HG03135 (cell line): ENCODE measurements around the gene EXOC2.
"Not testable (repeated sequence)": the region's sequence is repeated elsewhere in the genome, so short reads cannot be mapped to it uniquely, and the experiment has no call there.

ENCODE experiments used
- ATAC-seq: cut with Tn5 transposase; IDR thresholded peaks from one replicate; pipeline ENCODE4 v1.9.1; 2021; ENCODE audit warnings: mild to moderate bottlenecking, moderate library complexity; ENCODE audit not compliant: unreplicated experiment

Gene EXOC2

GRCh38 chr6:683742-684440 lies 9.0 kb downstream of the EXOC2 start:
- ATAC-seq = no peak

DNA sequence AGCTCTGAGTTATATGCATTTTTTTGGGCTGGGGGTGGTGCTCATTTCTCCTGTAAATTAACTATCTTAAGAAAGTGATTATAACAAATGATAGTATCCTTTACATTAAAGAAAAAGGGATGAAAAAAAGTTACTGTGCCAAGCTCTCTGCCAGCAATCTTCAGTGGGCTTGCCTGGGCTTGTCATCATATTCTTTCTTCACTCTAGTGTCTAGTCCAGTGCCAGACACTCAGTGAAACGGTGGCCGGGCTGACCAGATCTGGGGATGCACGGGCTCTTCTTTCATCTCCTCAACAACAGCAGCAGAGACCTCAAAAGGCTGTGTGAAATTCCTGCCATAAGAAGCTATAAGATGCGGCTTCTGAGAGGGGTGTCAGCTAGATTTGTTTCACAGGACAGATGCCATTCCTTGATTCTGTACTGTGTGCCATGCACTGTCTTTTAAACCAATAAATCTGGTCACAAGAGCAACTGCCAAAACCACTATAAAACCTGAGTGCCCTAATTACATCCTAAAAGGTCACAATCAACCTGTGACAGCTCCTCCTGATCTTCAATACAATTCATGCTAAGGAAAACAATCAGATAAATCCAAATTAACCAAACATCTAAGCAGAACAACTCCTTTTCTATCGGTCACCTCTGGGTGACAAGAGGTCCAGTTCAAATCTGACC lies 12.1 kb downstream of the EXOC2 start:
- ATAC-seq = no peak

DNA sequence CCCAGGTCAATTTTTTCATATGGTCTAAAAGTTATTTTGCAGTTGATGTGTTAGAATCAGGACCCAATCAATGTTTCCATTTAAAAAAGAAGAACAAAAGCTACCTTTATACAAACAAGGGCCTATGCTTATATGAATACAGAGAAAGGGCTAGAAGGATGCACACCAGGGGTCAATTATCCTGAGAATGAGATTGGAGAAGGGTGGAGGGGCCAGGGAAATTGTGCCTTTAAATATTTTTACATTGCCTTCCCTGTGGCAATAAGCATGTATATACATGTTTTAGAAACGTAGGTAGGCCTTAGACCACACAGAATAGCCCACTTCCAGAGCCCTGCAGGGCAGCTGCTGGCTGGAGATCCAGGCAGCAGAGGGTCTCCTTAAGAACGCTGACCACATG lies 12.7 kb downstream of the EXOC2 start:
- ATAC-seq = no peak

- no peak for ATAC-seq
These were observed 13.7 kb downstream of the EXOC2 start for GRCh38 chr6:679282-679681.

DNA sequence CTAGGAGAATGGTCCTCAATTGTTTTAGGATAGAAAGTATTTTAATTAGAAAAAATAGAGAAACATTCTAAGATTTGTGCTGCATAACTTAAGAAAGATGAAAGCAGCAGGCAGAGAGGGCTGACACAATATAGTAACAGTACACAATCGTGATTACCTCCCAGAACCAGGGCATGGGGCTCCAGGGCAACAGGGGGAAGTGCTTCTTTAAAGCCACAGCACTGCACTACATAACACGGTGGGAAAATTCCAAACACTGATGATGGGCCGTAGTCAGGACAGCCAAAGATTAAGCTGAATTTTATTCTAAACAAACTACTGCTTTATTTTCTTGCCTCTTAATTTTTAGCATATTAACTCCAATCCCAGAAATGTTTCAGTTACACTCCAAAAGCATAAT lies 14.4 kb downstream of the EXOC2 start:
- no peak for ATAC-seq

GRCh38 chr6:677919-678318 lies 15.0 kb downstream of the EXOC2 start:
- no peak for ATAC-seq

GRCh38 chr6:674956-675355 lies 18.0 kb downstream of the EXOC2 start:
- no peak for ATAC-seq

GRCh38 chr6:674406-674805 lies 18.5 kb downstream of the EXOC2 start:
- no peak for ATAC-seq

DNA sequence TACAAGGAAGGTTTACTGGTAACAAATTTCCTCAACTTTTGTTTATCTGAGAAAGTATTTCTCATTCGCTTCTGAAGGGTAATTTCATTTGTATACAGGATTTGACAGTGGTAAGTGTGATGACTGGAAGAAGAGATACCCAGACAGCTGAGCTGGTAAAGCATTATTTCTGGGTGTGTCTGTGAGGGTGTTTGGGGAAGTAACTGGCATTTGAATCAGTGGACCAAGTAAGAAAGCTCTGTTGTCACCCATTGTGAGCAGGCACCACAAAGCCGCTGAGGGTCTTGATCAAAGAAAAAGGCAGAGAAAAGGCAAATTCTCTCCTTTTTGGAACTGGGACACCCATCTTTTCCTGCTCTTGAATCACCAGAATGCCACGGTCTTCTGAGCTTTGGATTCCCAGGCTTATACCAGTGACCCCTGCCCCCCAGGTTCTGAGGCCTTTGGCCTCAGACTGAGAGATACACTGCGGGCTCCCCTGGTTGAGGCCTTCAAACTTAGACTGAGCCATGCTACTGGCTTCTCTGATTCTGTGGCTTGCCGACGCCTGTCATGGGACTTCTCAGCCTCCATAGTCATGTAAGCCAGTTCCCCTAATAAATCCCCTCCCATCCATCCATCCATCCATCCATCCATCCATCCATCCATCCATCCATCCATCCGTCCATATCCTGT lies 25.5 kb downstream of the EXOC2 start:
- ATAC-seq = no peak

DNA sequence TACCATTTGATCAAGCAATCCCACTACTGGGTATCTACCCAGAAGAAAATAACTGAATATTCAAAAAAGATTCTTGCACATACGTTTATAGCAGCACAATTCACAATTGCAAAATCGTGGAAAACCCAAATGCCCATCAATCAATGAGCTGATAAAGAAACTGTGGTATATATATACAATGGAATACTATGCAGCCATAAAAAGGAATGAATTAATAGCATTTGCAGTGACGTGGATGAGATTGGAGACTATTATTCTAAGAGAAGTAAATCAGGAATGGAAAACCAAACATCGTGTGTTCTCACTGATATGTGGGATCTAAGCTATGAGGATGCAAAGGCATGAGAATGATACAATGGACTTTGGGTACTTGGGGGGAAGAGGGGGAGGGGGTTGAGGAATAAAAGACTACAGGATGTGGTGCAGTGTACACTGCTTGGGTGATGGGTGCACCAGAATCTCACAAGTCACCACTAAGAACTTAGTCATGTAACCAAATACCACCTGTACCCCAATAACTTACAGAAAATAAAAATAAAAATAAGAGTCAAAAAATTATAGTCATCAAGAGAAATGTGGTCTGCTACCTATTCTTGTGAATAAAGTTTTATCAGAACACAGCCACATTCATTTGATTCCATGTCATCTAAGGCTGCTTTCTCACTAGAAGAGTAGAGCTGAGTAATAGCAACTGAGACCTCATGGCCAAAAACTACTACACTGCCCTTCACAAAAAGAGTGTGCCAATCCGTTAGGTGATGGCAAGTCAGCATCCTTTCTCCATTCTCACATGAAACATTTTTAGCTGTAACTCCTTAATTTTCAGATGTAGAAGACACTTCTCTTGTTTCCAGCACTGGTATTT lies 27.3 kb downstream of the EXOC2 start:
- ATAC-seq = no peak

- not testable (repeated sequence) for ATAC-seq
These were observed 29.2 kb downstream of the EXOC2 start for GRCh38 chr6:663788-664187.

GRCh38 chr6:659716-660581 lies 33.0 kb downstream of the EXOC2 start:
- ATAC-seq = no peak

DNA sequence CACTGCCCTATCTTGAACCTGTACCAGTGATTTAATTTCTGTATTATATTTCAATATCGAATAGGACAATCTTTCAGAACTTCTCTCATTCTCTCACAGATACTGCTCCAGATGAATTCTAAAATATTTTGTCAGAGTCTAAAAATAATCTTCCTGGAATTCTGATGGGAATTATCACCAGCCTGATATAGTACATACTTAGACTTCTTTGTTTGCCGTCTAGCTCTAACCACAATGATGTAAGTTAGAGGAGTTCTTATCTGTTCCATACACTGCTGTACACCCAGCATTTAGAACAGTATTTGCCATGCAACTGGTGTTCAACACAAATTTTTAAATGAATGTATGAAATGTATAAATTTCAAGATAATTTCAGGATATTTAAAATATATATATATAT lies 34.7 kb downstream of the EXOC2 start:
- ATAC-seq = no peak

- ATAC-seq = no peak
These were observed 35.2 kb downstream of the EXOC2 start for GRCh38 chr6:657743-658142.

DNA sequence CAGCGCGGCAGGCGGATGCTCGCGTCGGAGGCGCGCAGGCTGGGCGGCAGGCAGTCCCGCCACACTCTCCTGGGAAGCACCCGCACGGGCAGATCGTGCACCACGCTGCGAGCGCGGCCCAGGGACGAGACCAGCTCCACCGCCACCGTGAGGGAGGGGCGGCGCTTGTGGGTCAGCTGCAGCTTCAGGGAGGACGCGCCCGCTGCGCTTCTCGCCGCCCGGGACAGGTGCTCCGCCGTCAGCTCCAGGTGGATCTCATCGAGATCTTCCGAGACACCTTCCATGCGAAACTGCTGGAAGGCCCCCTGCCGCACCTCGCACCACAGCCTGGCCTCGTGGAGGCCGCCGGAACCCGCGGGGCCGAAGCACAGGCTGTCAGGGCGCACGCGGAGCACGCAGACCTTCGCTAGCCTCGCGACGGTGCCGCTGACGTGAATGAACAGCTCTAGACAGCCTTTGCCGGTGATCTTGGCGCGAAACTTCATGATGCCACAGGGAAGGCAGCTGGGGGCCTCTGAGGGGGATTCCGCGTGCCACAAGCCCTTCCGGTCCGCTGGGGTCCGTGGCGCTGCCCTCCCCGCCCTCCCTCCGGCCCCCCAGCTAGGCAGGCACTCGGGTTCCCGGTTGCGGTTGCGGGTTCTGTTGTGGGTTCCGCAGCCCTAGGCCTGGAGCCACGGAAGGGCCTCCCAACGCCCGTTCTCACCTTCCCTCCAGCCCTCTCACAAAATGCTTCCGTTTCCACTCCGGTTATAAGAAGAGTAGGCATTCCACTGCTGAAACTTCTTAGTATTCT lies 36.3 kb downstream of the EXOC2 start, which contains the start of gene HUS1B:
Gene HUS1B (minus strand): TSS at position 641 of the 793 bp plus-strand sequence. CDS start 156 bp downstream, at position 485.
- no peak for ATAC-seq

- ATAC-seq = no peak
These were observed 38.8 kb downstream of the EXOC2 start for GRCh38 chr6:654136-654535.

DNA sequence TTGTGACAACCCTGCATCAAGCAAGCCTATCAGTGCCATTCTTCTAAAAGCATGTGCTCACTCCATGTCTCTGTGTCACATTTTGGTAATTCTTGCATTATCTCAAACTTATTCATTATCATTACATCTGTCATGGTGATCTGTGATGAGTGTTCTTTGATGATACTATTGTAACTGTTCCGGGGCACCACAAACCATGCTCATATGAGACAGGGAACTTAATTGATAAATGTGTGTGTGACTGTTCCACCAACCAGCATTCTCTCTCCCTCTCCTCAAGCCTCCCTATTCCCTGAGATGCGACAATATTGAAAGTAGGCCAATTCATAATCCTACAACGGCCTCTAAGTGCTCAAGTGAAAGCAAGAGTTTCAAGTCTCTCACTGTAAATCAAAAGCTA lies 40.1 kb downstream of the EXOC2 start:
- no peak for ATAC-seq

DNA sequence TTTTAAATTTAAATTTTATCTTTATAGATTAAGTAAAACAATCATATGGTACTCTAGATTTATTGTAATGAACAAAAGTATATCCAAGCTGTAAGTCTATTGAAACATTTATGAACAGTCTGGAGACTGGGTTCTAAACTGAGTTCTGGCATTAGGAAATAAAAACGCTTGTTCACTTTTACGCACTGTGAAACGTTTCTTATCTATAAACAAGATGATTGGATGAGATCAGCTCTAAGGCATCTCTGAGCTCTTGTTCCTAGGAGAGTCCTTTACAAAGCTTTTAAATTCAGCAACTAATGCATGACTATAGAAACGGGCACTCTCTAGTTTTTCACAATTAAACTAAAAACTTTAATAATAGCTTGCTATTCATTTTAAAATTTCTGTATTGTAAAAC lies 42.8 kb downstream of the EXOC2 start:
- ATAC-seq = no peak

DNA sequence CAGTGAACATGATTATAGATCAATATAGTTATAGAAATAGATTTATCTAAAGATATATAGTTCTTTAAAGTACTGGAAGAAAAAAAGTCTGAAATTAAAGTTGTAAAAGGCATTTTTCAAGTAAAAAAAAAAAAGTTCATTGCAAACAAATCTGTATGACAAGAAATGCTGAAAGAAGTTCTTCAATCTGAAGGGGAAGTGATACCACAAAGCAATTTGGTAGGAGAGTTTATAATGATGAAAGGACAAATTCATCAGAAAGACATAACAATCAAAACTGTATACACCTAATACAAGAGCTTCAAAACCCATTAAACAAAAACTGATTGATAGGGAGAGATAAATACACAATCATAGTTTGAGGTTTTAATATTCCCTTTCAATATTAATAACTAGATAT lies 50.1 kb downstream of the EXOC2 start:
- no peak for ATAC-seq
